Measurements from ENCODE around the gene SH3GL1. TPM values are rescaled to one million over a fixed set of nuclear protein-coding genes. Genes with fewer than 3 reads are reported as not detected.
A peak's percentile ranks its signal among the peaks of the same experiment; 100 is the strongest.

Gene SH3GL1
- total RNA-seq, 2 experiments from 2014 or later = 43.3 to 57.7 TPM

- DNase-seq (peak; percentile 89), ATAC-seq (peak; percentile 48)
- Mint-ChIP-seq H3K9me3 (ENCODE audit: low read depth) (no peaks in the 10 kb centered on the region), H3K27ac (peak overlapping the region; percentile 74), H3K27me3 (peaks cover 8% of the 10 kb centered on the region), H3K4me3 (peak overlapping the region; percentile 85), H3K36me3 (peaks cover 2% of the 10 kb centered on the region), H3K4me1 (peaks cover 28% of the 10 kb centered on the region)
- CTCF ChIA-PET = interaction anchor here (0.9 to 1.3 kb wide), 4 partner anchors 16 to 75 kb away, joined by 3 to 6 read pairs (median 4); partner anchors contain the start of genes CHAF1A and MPND
Observed at GRCh38 chr19:4327252-4327876, 73.0 kb downstream of the SH3GL1 start.

GRCh38 chr19:4326837-4327251, 73.5 kb downstream of the SH3GL1 start:
- Mint-ChIP-seq H3K4me1 (peaks cover 28% of the 10 kb centered on the region), H3K4me3 (peak overlapping the region; percentile 85), H3K27me3 (peaks cover 8% of the 10 kb centered on the region), H3K27ac (no peak overlapping the region), H3K9me3 (ENCODE audit: low read depth) (no peaks in the 10 kb centered on the region), H3K36me3 (peaks cover 2% of the 10 kb centered on the region)
- peak; percentile 48 for DNase-seq
- CTCF ChIA-PET = no interaction called here
- no peak for ATAC-seq

DNA sequence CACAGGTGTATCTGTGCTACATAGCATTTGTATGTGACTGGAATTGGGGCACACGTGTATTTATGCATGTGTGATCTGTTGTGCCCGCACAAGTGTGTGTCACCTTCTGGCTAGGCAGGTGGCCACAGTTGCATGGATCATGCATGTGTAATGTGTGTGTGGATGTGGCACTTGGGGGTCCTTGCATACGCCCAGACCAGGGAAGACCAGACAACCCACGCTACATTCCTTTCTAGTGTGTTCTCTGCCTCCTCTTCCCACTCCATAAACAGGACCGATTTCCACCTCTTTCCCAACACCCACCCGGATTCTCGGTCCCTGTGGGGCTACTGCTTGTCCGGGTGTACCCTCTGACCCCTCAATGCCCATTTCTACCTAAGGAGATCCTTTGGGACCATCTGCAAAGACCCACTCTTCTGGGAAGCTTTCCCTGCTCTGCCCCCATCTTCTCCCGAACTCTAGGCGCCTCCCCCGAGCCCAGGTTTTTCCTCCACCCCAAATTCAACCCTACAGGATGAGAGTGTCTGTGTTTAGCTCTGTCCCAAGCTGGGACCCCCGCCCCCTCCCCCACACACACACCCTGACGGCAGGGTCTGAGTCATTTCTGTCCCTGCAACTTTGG, 74.0 kb downstream of the SH3GL1 start:
- H3K36me3 Mint-ChIP-seq = peaks cover 3% of the 10 kb centered on the region
- H3K4me3 Mint-ChIP-seq = peak overlapping the region; percentile 14
- peaks cover 8% of the 10 kb centered on the region for H3K27me3 Mint-ChIP-seq
- H3K9me3 Mint-ChIP-seq (ENCODE audit: low read depth) = no peaks in the 10 kb centered on the region
- no peak for ATAC-seq
- no peak overlapping the region for H3K27ac Mint-ChIP-seq
- DNase-seq = no peak
- peaks cover 28% of the 10 kb centered on the region for H3K4me1 Mint-ChIP-seq
- CTCF ChIA-PET = interaction anchor here (1.3 kb wide), 1 partner anchor 60 kb away, joined by 3 read pairs; no protein-coding TSS in a partner anchor

- DNase-seq (no peak), ATAC-seq (no peak)
- Mint-ChIP-seq H3K9me3 (ENCODE audit: low read depth) (peaks cover 12% of the 10 kb centered on the region), H3K4me1 (peaks cover 23% of the 10 kb centered on the region), H3K36me3 (peaks cover 8% of the 10 kb centered on the region), H3K27ac (no peak overlapping the region), H3K27me3 (peaks cover 8% of the 10 kb centered on the region), H3K4me3 (no peak overlapping the region)
- CTCF ChIA-PET = no interaction called here
Observed at GRCh38 chr19:4324228-4324627, 76.1 kb downstream of the SH3GL1 start.

DNA sequence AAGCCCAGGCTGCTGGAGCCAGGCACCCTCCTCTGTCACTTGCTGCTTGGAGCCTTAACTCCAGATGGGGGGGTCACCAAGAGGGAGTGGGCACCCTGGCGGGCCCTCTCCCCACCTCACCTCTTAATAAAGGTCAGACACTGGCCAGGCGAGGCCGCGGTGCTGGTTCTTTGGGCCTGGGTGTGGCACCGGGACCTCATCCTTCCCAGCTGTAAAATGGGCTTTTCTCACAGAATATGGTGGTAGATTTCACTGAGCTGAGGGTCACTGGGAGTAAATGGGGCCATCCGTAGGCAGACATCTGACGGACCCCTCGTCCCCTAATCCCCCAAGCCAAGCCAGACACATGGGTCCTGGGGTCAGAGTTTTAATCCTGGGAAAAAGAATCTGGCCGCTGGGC, 76.7 kb downstream of the SH3GL1 start:
- no peak overlapping the region for H3K4me3 Mint-ChIP-seq
- peaks cover 8% of the 10 kb centered on the region for H3K27me3 Mint-ChIP-seq
- peaks cover 14% of the 10 kb centered on the region for H3K9me3 Mint-ChIP-seq (ENCODE audit: low read depth)
- H3K27ac Mint-ChIP-seq = no peak overlapping the region
- no peak for ATAC-seq
- peaks cover 20% of the 10 kb centered on the region for H3K4me1 Mint-ChIP-seq
- CTCF ChIA-PET = no interaction called here
- H3K36me3 Mint-ChIP-seq = peaks cover 13% of the 10 kb centered on the region
- no peak for DNase-seq

GRCh38 chr19:4322942-4323665, 77.2 kb downstream of the SH3GL1 start:
- peaks cover 8% of the 10 kb centered on the region for H3K27me3 Mint-ChIP-seq
- H3K36me3 Mint-ChIP-seq = peaks cover 19% of the 10 kb centered on the region
- H3K4me1 Mint-ChIP-seq = peaks cover 16% of the 10 kb centered on the region
- CTCF ChIA-PET = interaction anchor here (0.5 to 4.8 kb wide), 3 partner anchors 56 to 331 kb away, joined by 3 to 19 read pairs (median 3); no protein-coding TSS in a partner anchor
- ATAC-seq = no peak
- H3K4me3 Mint-ChIP-seq = no peak overlapping the region
- H3K9me3 Mint-ChIP-seq (ENCODE audit: low read depth) = peaks cover 14% of the 10 kb centered on the region
- no peak for DNase-seq
- H3K27ac Mint-ChIP-seq = no peak overlapping the region

DNA sequence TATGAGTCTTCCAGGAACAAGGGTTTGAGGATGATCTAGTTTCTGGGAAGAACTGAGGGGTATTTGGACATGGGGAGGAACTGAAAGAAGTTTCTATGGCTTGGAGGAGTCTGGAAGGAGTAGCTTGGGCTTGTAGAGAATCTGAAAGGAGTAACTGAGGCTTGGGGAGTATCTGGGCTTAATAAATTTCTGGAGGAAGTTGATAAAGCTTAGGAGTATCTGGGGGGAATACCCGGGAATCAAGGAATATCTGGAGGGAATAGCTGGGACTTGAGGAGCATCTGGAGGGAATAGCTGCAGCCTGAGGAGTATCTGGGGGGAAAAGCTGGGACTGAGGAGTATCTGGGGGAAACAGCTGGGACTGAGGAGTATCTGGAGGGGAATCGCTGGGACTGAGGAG, 79.9 kb downstream of the SH3GL1 start:
- H3K4me3 Mint-ChIP-seq = no peak overlapping the region
- H3K36me3 Mint-ChIP-seq = peaks cover 29% of the 10 kb centered on the region
- H3K4me1 Mint-ChIP-seq = no peaks in the 10 kb centered on the region
- ATAC-seq = no peak
- H3K27me3 Mint-ChIP-seq = no peaks in the 10 kb centered on the region
- no peak for DNase-seq
- peaks cover 14% of the 10 kb centered on the region for H3K9me3 Mint-ChIP-seq (ENCODE audit: low read depth)
- H3K27ac Mint-ChIP-seq = no peak overlapping the region
- CTCF ChIA-PET = interaction anchor here (1.4 to 4.8 kb wide), 5 partner anchors 9 to 82 kb away, joined by 3 to 19 read pairs (median 4); partner anchors contain the start of gene CHAF1A

- Mint-ChIP-seq H3K36me3 (peaks cover 29% of the 10 kb centered on the region), H3K27ac (no peak overlapping the region), H3K27me3 (no peaks in the 10 kb centered on the region), H3K9me3 (ENCODE audit: low read depth) (peaks cover 14% of the 10 kb centered on the region), H3K4me1 (no peaks in the 10 kb centered on the region), H3K4me3 (no peak overlapping the region)
- DNase-seq = no peak
- no peak for ATAC-seq
- CTCF ChIA-PET = interaction anchor here (0.8 to 4.8 kb wide), 3 partner anchors 24 to 52 kb away, joined by 3 to 19 read pairs (median 7); no protein-coding TSS in a partner anchor
Observed at GRCh38 chr19:4319067-4319718, 81.2 kb downstream of the SH3GL1 start.

GRCh38 chr19:4318460-4318859, 81.9 kb downstream of the SH3GL1 start:
- Mint-ChIP-seq H3K9me3 (ENCODE audit: low read depth) (peaks cover 14% of the 10 kb centered on the region), H3K4me1 (no peaks in the 10 kb centered on the region), H3K27ac (no peak overlapping the region), H3K27me3 (no peaks in the 10 kb centered on the region), H3K4me3 (no peak overlapping the region), H3K36me3 (peaks cover 29% of the 10 kb centered on the region)
- no peak for DNase-seq
- CTCF ChIA-PET = interaction anchor here (2.0 to 4.8 kb wide), 2 partner anchors 34 to 51 kb away, joined by 7 to 19 read pairs; no protein-coding TSS in a partner anchor
- ATAC-seq = no peak

- H3K4me3 Mint-ChIP-seq = no peak overlapping the region
- CTCF ChIA-PET = no interaction called here
- H3K27me3 Mint-ChIP-seq = no peaks in the 10 kb centered on the region
- H3K4me1 Mint-ChIP-seq = no peaks in the 10 kb centered on the region
- no peak overlapping the region for H3K27ac Mint-ChIP-seq
- ATAC-seq (no peak), DNase-seq (no peak)
- H3K9me3 Mint-ChIP-seq (ENCODE audit: low read depth) = peaks cover 14% of the 10 kb centered on the region
- H3K36me3 Mint-ChIP-seq = peaks cover 30% of the 10 kb centered on the region
Observed at GRCh38 chr19:4316956-4317355, 83.4 kb downstream of the SH3GL1 start.

DNA sequence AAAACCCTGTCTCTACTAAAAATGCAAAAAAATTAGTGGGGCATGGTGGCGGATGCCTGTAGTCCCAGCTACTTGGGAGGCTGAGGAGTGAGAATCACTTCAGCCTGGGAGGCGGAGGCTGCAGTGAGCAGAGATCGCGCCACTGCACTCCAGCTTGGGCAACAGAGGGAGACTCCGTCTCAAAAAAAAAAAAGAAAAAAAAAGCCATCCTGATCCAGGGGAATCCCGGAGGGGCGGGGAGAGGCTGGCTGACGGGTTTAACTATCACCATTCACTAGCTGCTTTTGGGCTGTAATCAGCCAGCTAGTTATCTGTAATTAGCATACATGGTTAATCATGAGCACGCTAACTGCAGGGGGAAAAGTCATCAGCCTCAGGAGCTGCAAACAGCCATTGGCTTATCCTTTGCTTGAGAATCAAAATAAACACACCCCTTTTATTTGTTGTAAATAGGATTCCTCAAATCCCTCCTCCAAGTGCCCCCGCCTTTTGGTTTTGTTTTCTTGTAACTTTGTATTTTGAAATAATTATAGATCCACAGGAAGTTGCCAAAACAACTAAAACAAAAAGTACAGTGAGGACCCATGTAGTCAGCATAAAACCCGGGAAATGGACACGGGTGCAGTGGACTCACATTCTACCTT, 86.4 kb downstream of the SH3GL1 start:
- CTCF ChIA-PET = interaction anchor here (0.9 to 1.4 kb wide), 2 partner anchors 22 to 39 kb away, joined by 3 to 4 read pairs; no protein-coding TSS in a partner anchor
- Mint-ChIP-seq H3K27me3 (no peaks in the 10 kb centered on the region), H3K36me3 (peaks cover 20% of the 10 kb centered on the region), H3K4me1 (no peaks in the 10 kb centered on the region), H3K4me3 (no peak overlapping the region), H3K9me3 (ENCODE audit: low read depth) (no peaks in the 10 kb centered on the region), H3K27ac (no peak overlapping the region)
- no peak for DNase-seq
- ATAC-seq = no peak
